NK-92 (cell line): ENCODE results near the gene SLC43A1.

ENCODE experiments used
- DNase-seq: peaks from one replicate; lab custom pipeline; 2025; ENCODE audit not compliant: unreplicated experiment; lab: John Stamatoyannopoulos, UW

Gene SLC43A1

GRCh38 chr11:57498540-57498939 is 17.0 kb downstream of the SLC43A1 start:
- no peak for DNase-seq

GRCh38 chr11:57497303-57498247 is 17.9 kb downstream of the SLC43A1 start:
- no peak for DNase-seq

- no peak for DNase-seq
Observed at GRCh38 chr11:57496109-57496820, 19.2 kb downstream of the SLC43A1 start.

GRCh38 chr11:57493507-57494503 is 21.7 kb downstream of the SLC43A1 start:
- no peak for DNase-seq

GRCh38 chr11:57491371-57492061 is 24.0 kb downstream of the SLC43A1 start:
- DNase-seq, result no peak

GRCh38 chr11:57490456-57491248 is 24.9 kb downstream of the SLC43A1 start:
- no peak for DNase-seq

GRCh38 chr11:57487920-57488659 is 27.4 kb downstream of the SLC43A1 start:
- no peak for DNase-seq

- DNase-seq, result no peak
Observed at GRCh38 chr11:57487021-57487778, 28.3 kb downstream of the SLC43A1 start.

- no peak for DNase-seq
Observed at GRCh38 chr11:57485217-57485990, 30.1 kb downstream of the SLC43A1 start.

GRCh38 chr11:57484141-57484710 is 31.3 kb downstream of the SLC43A1 start:
- no peak for DNase-seq

- no peak for DNase-seq
Observed at GRCh38 chr11:57483562-57483918, 32.0 kb downstream of the SLC43A1 start.

- DNase-seq, result no peak
Observed at GRCh38 chr11:57482782-57483561, 32.5 kb downstream of the SLC43A1 start.

GRCh38 chr11:57481915-57482781 is 33.4 kb downstream of the SLC43A1 start:
- DNase-seq, result no peak

GRCh38 chr11:57481315-57481714 is 34.2 kb downstream of the SLC43A1 start:
- no peak for DNase-seq

GRCh38 chr11:57480409-57481137 is 34.9 kb downstream of the SLC43A1 start:
- DNase-seq, result no peak
